ENCODE measurements around the gene SPG7.

The SPG7 gene

DNA sequence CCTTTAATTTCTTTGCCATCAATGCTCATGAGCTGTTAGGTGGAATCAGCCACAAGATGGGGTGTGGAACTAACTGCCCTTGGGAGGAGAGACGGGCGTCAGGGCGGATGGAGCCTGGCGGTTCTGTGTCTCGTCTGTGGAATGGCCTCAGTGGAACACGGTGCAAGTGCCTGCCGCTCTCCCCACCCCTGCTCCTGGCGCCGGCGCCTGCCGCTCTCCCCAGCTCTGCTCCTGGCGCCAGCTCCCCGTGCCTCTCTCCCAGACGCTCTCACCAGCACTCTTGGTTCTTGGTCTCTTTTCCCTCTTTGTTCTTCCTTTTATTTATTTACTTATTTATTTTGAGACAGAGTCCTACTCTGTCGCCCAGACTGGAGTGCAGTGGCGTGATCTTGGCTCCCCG lies 39.1 kb downstream of the SPG7 start:
- DNase-seq (ENCODE audit: low read depth): no peak

DNA sequence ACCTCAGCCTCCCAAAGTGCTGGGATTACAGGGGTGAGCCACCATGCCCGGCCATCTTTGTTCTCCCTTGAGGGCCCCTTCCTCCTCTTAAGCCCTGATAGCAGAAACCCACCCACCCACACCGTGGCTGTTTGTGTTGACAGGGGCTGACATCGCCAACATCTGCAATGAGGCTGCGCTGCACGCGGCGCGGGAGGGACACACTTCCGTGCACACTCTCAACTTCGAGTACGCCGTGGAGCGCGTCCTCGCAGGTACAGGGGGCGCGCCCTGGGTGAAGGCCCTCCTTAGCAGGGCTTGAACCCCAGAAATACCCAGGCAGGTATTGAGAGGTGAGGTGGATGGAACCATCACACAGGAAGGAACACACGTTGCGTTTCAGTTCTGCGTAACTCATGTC lies 39.7 kb downstream of the SPG7 start:
- no peak for DNase-seq (ENCODE audit: low read depth)

DNA sequence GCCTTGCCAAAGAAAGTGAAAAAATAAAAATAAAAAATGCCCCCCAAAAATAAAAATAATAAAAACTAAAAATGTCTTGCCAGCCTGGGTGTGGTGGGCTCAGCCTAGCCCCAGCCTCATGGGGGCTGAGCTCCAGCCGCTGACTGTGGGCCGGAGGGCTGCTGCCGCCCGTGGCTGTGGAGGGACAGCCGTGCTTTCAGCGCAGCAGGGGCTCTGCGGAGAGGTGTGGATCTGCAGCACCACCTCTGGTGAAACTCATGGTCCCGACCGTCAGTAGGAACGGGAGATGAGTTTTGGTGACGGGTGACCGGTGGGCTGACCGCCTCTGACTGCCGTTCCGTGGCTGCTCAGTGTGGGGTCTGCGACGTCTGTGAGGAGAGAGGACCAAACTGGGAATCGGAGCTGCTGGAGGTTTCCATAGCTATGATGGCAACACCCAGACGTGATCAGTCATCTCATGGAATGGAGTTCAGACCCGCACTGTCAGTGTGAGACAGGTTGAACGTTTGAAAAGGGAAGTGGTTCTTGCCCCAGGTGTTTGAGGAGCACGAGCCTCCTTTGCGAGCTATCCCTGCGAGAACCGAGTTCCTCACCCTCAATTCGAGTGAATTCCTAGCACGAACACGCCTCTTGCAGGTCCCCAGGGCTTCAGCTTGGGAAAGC lies 40.3 kb downstream of the SPG7 start:
- DNase-seq (ENCODE audit: low read depth): no peak

- no peak for DNase-seq (ENCODE audit: low read depth)
Measured at GRCh38 chr16:89549007-89549700, 41.0 kb downstream of the SPG7 start.

DNA sequence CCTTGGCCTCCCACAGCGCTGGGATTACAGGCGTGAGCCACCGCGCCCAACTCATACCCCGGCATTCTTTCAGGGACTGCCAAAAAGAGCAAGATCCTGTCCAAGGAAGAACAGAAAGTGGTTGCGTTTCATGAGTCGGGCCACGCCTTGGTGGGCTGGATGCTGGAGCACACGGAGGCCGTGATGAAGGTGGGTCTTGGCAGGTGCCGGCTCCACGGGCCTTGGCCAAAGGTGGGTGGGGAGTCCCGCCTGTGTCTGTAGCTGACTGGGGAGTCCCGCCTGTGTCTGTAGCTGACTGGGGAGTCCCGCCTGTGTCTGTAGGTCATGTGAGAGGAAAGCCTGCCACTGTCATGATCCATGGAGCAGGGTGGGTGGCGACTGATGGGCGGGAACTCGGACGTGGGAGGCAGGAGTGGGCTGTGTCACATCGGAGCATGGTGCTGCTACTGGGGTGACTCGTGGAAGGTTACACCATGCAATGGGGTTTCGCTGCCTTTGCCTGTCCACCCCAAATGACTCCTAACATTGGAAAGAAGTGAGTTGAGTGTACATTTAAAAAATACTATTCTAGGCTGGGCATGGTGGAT lies 42.3 kb downstream of the SPG7 start:
- DNase-seq (ENCODE audit: low read depth): no peak

DNA sequence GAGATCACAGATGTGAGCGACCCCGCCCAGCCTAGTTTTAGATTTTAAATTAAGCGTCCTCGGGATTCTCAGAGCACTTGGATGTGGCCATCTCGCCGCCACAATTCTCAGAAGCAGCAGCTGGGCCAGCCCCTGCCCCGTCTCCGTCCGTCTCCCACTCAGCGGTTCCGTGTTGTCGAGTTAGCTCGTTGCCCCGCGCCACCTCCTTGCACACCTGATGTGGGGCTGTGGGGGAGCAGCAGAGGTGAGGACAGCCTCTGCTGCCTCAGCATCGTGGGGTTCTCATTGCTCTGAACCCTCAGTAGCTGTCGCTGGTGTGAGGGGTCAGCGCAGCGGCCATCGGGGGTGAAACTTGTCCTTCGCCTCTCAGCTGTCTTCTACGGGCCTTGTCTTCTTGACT lies 44.1 kb downstream of the SPG7 start:
- no peak for DNase-seq (ENCODE audit: low read depth)

GRCh38 chr16:89552913-89553312 lies 44.7 kb downstream of the SPG7 start:
- DNase-seq (ENCODE audit: low read depth): no peak

DNA sequence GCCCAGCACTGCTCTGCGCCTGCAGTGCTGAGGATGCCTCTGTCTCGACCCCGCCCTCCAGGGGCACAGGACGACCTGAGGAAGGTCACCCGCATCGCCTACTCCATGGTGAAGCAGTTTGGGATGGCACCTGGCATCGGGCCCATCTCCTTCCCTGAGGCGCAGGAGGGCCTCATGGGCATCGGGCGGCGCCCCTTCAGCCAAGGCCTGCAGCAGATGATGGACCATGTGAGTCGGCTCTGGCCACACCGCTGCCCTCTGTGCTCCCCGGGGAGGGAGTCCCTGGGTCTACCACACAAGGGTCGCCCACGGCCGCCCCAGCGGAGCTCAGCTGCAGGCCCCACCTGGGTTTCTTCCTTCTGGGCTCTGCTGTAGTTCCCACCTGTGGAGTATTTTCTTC lies 45.5 kb downstream of the SPG7 start:
- DNase-seq (ENCODE audit: low read depth): no peak

DNA sequence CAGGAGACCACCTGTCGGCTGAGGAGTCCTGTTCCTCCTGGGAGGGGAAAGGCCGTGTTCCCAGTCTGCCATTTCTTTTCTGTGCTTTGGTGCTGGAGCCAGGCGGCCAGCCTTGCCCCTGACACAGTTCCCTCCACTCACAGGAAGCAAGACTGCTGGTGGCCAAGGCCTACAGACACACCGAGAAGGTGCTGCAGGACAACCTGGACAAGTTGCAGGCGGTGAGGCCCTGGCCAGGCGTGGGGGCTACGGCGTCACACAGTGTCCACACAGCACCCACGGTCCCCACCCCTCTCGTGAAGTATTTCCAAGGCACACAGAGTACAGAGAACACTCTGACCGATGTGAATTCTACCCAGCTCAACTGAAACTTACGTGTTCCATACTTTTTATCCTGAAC lies 46.1 kb downstream of the SPG7 start:
- DNase-seq (ENCODE audit: low read depth): no peak

GRCh38 chr16:89555265-89555664 lies 47.1 kb downstream of the SPG7 start:
- no peak for DNase-seq (ENCODE audit: low read depth)

DNA sequence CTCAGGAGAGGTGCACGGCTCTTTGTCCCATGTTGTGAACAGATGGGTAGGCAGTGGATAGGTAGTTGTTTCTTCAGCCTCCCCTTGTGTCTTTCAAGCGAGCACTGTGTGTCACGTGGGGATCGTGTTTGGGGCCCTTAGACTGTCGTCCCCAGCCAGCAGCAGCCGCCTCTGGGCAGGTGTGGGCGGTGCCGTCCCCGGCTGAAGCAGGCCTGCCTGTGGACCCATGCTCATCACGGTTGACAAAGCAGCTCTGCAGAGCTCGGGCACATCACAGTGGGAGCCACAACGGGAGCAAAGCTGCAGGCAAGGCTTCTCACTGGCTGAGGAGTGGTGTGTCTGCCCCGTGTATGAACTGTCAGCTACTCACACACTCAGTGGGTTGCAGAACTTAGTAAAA lies 47.6 kb downstream of the SPG7 start:
- DNase-seq (ENCODE audit: low read depth): no peak

DNA sequence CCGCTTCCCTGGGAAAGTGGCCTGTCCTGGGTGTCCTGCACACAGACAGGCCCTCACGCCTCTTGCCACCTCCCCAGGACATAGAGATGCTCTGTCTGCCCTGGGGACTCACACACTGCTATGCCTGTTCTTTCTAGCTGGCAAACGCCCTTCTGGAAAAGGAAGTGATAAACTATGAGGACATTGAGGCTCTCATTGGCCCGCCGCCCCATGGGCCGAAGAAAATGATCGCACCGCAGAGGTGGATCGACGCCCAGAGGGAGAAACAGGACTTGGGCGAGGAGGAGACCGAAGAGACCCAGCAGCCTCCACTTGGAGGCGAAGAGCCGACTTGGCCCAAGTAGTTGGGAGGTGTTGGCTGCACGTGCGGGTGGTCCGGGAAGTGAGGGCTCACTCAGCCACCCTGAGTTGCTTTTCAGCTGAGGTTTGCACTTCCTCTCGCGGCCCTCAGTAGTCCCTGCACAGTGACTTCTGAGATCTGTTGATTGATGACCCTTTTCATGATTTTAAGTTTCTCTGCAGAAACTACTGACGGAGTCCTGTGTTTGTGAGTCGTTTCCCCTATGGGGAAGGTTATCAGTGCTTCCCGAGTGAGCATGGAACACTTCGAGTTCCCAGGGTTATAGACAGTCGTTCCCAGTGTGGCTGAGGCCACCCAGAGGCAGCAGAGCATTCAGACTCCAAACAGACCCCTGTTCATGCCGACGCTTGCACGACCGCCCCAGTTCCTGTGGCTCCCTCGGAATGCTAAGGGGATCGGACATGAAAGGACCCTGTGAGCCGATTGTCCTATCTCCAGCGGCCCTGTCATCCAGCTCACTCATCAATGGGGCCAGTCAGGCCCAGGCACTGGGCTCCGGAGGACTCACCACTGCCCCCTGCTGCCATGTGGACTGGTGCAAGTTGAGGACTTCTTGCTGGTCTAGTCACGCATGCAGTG lies 48.8 kb downstream of the SPG7 start:
- no peak for DNase-seq (ENCODE audit: low read depth)

- DNase-seq (ENCODE audit: low read depth): no peak
Measured at GRCh38 chr16:89557690-89558490, 49.7 kb downstream of the SPG7 start.

GRCh38 chr16:89560378-89561141 lies 52.4 kb downstream of the SPG7 start, which contains the start of gene RPL13:
TSS of gene RPL13 (plus strand) at chr16:89560682. CDS start at chr16:89560960, 278 bp downstream.
- no peak for DNase-seq (ENCODE audit: low read depth)

- DNase-seq (ENCODE audit: low read depth): no peak
Measured at GRCh38 chr16:89561142-89561883, 53.1 kb downstream of the SPG7 start.

- no peak for DNase-seq (ENCODE audit: low read depth)
Measured at GRCh38 chr16:89561884-89562599, 53.8 kb downstream of the SPG7 start.

DNA sequence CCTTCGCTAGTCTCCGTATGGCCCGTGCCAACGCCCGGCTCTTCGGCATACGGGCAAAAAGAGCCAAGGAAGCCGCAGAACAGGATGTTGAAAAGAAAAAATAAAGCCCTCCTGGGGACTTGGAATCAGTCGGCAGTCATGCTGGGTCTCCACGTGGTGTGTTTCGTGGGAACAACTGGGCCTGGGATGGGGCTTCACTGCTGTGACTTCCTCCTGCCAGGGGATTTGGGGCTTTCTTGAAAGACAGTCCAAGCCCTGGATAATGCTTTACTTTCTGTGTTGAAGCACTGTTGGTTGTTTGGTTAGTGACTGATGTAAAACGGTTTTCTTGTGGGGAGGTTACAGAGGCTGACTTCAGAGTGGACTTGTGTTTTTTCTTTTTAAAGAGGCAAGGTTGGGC lies 54.7 kb downstream of the SPG7 start:
- no peak for DNase-seq (ENCODE audit: low read depth)

GRCh38 chr16:89563639-89564392 lies 55.6 kb downstream of the SPG7 start:
- no peak for DNase-seq (ENCODE audit: low read depth)

All from HS-5 (cell line).